Parathyroid adenoma (tissue), 2 donors: ENCODE measurements around the gene USP4.
"Not testable (repeated sequence)": the region's sequence is repeated elsewhere in the genome, so short reads cannot be mapped to it uniquely, and the experiment has no call there.

Source experiments
- H2AFZ ChIP-seq: fragments of 300-600 bp; sonication (generic); one replicate; pipeline ENCODE4 v1.7.0; 2017; ENCODE audit warnings: antibody characterized with exemption, mild to moderate bottlenecking
- H3K27ac ChIP-seq: fragments of 300-600 bp; sonication (generic); one replicate; pipeline ENCODE4 v1.7.0; 2017
- H3K27me3 ChIP-seq: fragments of 300-600 bp; sonication (generic); one replicate; pipeline ENCODE4 v1.7.0; 2017; ENCODE audit warnings: low read length; ENCODE audit not compliant: control insufficient read depth, insufficient read depth
- H3K36me3 ChIP-seq: fragments of 300-600 bp; sonication (generic); one replicate; pipeline ENCODE4 v1.7.0; 2017; ENCODE audit warnings: low read length; ENCODE audit not compliant: control insufficient read depth, insufficient read depth
- H3K4me1 ChIP-seq: fragments of 300-600 bp; sonication (generic); one replicate; pipeline ENCODE4 v1.7.0; 2017; ENCODE audit warnings: control low read depth
- H3K4me2 ChIP-seq: fragments of 300-600 bp; sonication (generic); one replicate; pipeline ENCODE4 v1.7.0; 2017; ENCODE audit warnings: low read length
- H3K4me3 ChIP-seq: fragments of 300-600 bp; sonication (generic); one replicate; pipeline ENCODE4 v1.7.0; 2017; ENCODE audit warnings: low read depth, low read length
- H3K79me2 ChIP-seq: fragments of 300-600 bp; sonication (generic); one replicate; pipeline ENCODE4 v1.7.0; 2017; ENCODE audit warnings: control low read depth
- H3K9ac ChIP-seq: fragments of 300-600 bp; sonication (generic); one replicate; pipeline ENCODE4 v1.7.0; 2017; ENCODE audit warnings: mild to moderate bottlenecking
- H3K9me3 ChIP-seq: fragments of 300-600 bp; sonication (generic); one replicate; pipeline ENCODE4 v1.7.0; 2017; ENCODE audit warnings: low read length; ENCODE audit not compliant: control insufficient read depth
- TF ChIP-seq, protein P1 (sequence below): fragments of 300-600 bp; sonication (generic); IDR thresholded peaks from one replicate; pipeline ENCODE4 v1.7.0; 2017; ENCODE audit warnings: antibody characterized with exemption, mild to moderate bottlenecking
- donor health status: primary hyperparathyroidism.

USP4 gene

DNA sequence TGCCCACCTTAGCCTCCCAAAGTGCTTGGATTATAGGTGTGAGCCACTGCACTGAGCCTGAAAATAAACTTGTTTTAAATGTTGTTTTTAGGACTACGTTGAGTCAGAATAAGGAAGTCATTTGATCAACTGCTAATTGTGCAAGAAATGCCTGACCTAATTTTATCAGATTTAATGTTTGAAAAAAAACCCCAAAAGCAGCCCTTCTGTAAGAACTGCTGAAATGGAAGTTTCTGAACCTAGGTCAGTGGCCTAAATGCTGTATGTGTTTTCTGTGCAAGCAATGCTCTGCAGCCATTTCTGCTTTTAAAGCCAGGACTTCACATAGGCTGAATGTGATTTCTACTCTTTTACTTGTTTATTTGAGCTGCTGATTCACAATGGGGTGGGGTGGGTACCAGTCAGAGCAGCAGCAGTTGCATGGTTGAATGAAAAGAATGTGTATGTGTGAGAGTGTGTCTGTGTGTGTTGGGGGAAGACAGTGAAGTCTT lies 11.7 kb upstream of the USP4 start:
- TF ChIP-seq, protein P1, sequence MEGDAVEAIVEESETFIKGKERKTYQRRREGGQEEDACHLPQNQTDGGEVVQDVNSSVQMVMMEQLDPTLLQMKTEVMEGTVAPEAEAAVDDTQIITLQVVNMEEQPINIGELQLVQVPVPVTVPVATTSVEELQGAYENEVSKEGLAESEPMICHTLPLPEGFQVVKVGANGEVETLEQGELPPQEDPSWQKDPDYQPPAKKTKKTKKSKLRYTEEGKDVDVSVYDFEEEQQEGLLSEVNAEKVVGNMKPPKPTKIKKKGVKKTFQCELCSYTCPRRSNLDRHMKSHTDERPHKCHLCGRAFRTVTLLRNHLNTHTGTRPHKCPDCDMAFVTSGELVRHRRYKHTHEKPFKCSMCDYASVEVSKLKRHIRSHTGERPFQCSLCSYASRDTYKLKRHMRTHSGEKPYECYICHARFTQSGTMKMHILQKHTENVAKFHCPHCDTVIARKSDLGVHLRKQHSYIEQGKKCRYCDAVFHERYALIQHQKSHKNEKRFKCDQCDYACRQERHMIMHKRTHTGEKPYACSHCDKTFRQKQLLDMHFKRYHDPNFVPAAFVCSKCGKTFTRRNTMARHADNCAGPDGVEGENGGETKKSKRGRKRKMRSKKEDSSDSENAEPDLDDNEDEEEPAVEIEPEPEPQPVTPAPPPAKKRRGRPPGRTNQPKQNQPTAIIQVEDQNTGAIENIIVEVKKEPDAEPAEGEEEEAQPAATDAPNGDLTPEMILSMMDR: no peak
- Histone ChIP-seq H2AFZ (peak overlapping the region; percentile 57), H3K36me3 (no peaks in the 10 kb centered on the region), H3K27ac (peak overlapping the region; percentile 34), H3K4me3 (no peak overlapping the region), H3K79me2 (peaks cover 3% of the 10 kb centered on the region), H3K27me3 (no peaks in the 10 kb centered on the region), H3K9ac (no peak overlapping the region), H3K9me3 (no peaks in the 10 kb centered on the region), H3K4me2 (peak overlapping the region; percentile 28), H3K4me1 (peaks cover 14% of the 10 kb centered on the region)

DNA sequence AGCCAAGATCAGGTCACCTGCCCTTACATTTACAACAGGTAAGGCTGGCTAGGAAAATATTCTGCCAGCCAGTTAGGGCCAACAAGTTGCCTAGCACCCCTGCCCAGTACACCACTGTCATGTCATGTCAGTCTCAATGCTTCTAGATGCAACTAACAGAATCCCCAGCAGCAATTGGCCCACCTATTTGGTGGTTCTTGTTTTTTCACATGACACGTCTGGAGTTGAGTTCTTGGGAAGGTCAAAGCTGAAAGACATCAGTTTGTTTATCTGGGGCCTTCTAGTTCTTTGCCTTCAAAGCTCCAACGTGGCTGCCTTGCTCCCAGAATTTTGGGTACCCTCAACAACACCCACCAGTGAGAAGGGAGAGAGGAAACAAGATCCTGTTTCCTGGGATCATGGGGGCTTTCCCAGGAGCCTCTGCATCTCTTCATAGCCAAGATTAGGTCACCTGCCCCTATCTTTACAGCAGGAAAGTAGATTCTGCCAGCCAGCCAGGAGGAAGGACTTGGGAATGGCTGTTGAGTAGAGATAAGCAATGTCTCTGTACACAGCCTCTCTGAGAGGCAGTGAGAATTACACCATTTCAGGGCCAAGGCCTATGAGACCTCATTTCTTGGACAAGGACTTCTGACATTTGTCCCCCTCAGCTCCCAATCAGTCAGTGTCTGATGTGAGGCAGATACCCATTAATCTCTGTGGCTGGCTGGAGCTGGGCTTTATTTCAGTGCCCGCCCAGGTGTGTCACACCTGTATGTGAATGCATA lies 9.7 kb upstream of the USP4 start:
- no peaks in the 10 kb centered on the region for H3K9me3 ChIP-seq
- no peak overlapping the region for H3K4me3 ChIP-seq
- H3K9ac ChIP-seq: no peak overlapping the region
- peak overlapping the region; percentile 72 for H2AFZ ChIP-seq
- H3K27ac ChIP-seq: peak overlapping the region; percentile 16
- TF ChIP-seq, protein P1: no peak
- H3K79me2 ChIP-seq: no peaks in the 10 kb centered on the region
- H3K4me2 ChIP-seq: no peak overlapping the region
- peaks cover 14% of the 10 kb centered on the region for H3K4me1 ChIP-seq
- no peaks in the 10 kb centered on the region for H3K36me3 ChIP-seq
- no peaks in the 10 kb centered on the region for H3K27me3 ChIP-seq

DNA sequence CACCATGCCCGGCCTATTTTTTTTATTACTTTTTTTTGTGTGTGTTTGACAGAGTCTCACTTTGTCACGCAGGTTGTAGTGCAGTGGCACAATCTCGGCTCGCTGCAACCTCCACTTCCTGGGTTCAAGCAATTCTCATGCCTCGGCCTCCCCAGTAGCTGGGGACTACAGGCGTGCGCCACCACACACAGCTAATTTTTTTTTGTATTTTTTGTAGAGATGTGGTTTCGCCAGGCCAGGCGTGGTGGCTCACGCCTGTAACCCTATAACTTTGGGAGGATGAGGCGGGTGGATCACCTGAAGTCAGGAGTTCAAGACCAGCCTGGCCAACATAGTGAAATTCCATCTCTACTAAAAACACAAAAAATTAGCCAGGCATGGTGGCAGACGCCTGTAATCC lies 8.5 kb upstream of the USP4 start:
- not testable (repeated sequence) for H3K27ac ChIP-seq, H2AFZ ChIP-seq, H3K36me3 ChIP-seq, H3K4me3 ChIP-seq, H3K9me3 ChIP-seq, H3K9ac ChIP-seq, H3K4me2 ChIP-seq, H3K79me2 ChIP-seq, H3K27me3 ChIP-seq
- peaks cover 14% of the 10 kb centered on the region for H3K4me1 ChIP-seq

DNA sequence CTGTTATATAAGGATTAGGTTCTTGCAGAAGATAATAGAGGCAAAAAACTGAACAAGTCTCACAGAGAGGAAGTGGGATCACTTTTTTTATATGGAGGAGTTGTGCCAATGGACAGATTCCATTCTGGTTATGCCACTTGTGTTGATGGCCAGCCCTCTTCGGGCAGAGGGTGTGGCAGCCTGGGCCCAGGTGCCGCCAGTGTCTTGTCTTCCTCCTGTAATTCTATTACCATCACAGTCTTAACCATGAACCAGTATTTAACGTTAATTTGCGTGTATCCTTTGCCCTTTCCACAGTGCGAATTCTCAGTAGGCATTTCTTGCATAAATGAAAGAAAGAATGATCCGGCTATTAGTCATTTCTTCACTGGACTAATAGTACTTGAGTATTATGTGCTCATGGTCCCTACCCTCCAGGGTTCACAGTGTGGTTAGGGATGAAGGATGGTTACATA lies 7.0 kb upstream of the USP4 start:
- H3K4me3 ChIP-seq: no peak overlapping the region
- TF ChIP-seq, protein P1: no peak
- no peak overlapping the region for H3K9ac ChIP-seq
- no peaks in the 10 kb centered on the region for H3K36me3 ChIP-seq
- no peaks in the 10 kb centered on the region for H3K27me3 ChIP-seq
- no peaks in the 10 kb centered on the region for H3K79me2 ChIP-seq
- H3K4me2 ChIP-seq: no peak overlapping the region
- peaks cover 12% of the 10 kb centered on the region for H3K4me1 ChIP-seq
- H3K27ac ChIP-seq: peak overlapping the region; percentile 36
- H3K9me3 ChIP-seq: no peaks in the 10 kb centered on the region
- no peak overlapping the region for H2AFZ ChIP-seq

DNA sequence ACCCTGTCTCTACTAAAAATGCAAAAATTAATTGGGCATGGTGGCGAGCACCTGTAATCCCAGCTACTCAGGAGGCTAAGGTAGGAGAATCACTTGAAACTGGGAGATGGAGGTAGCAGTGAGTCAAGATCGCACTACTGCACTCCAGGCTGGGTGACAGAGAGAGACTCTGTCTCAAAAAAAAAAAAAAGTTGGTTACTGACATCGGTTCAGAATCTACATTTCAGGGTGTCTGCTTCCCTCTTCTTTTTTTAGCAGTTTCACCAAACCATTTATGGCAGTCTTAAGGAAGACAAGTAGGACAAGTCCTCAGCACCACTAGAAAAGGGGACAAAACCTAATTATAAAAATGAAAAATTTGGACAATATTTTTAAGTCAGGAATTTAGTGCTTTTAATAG lies 3.3 kb upstream of the USP4 start:
- Histone ChIP-seq H3K27me3 (no peaks in the 10 kb centered on the region), H3K27ac (no peak overlapping the region), H3K4me2 (no peak overlapping the region), H3K4me1 (peaks cover 6% of the 10 kb centered on the region), H3K9me3 (no peaks in the 10 kb centered on the region), H3K9ac (no peak overlapping the region), H3K79me2 (peaks cover 13% of the 10 kb centered on the region), H3K36me3 (no peaks in the 10 kb centered on the region), H2AFZ (no peak overlapping the region), H3K4me3 (no peak overlapping the region)
- TF ChIP-seq, protein P1: no peak
